ENCODE results near the gene DPF3.

DNA sequence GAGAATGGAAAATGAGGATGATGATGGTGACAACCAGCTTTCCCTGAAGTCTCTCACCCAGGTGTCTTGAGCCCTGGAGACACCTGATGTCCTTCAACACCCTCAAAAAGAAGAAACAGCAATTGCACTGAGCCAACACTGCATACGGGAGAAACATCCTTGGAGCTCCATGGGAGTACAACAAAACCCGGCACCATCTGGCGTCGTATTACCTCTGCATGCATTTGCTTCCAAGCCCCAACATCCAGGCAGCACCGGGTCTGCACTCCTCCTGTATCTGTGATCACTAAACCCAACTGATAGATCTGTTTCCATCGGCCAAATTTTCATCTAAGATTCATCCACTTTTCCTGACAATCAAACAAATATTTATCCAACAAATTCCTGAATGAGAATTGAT is 249.9 kb downstream of the DPF3 start:
- TF ChIP-seq YY1 (IDR thresholded peaks at IDR 0.05; ENCODE audit: low read depth) (no peak), REST (IDR thresholded peaks at IDR 0.05; ENCODE audit: low read depth) (no peak)
